ENCODE data around the gene TMEM178B.

The TMEM178B gene

GRCh38 chr7:141227454-141227853 is 153.6 kb downstream of the TMEM178B start:
- no peak for DNase-seq

- DNase-seq, result no peak
Observed at GRCh38 chr7:141228482-141228881, 154.6 kb downstream of the TMEM178B start.

GRCh38 chr7:141231018-141231792 is 157.3 kb downstream of the TMEM178B start:
- DNase-seq, result no peak

GRCh38 chr7:141232286-141233051 is 158.6 kb downstream of the TMEM178B start:
- DNase-seq, result no peak

- no peak for DNase-seq
Observed at GRCh38 chr7:141234335-141235105, 160.7 kb downstream of the TMEM178B start.

- no peak for DNase-seq
Observed at GRCh38 chr7:141235656-141236055, 161.8 kb downstream of the TMEM178B start.

GRCh38 chr7:141238596-141239243 is 164.9 kb downstream of the TMEM178B start:
- DNase-seq, result no peak

- no peak for DNase-seq
Observed at GRCh38 chr7:141239661-141240060, 165.8 kb downstream of the TMEM178B start.

- no peak for DNase-seq
Observed at GRCh38 chr7:141242568-141242967, 168.7 kb downstream of the TMEM178B start.

- DNase-seq, result no peak
Observed at GRCh38 chr7:141243368-141243767, 169.5 kb downstream of the TMEM178B start.

- DNase-seq, result no peak
Observed at GRCh38 chr7:141244435-141244834, 170.6 kb downstream of the TMEM178B start.

- DNase-seq, result no peak
Observed at GRCh38 chr7:141246426-141246825, 172.6 kb downstream of the TMEM178B start.

- no peak for DNase-seq
Observed at GRCh38 chr7:141251180-141251579, 177.3 kb downstream of the TMEM178B start.

- DNase-seq, result no peak
Observed at GRCh38 chr7:141251957-141252356, 178.1 kb downstream of the TMEM178B start.

GRCh38 chr7:141257597-141257996 is 183.7 kb downstream of the TMEM178B start:
- no peak for DNase-seq

GRCh38 chr7:141258559-141258958 is 184.7 kb downstream of the TMEM178B start:
- DNase-seq, result no peak

- DNase-seq, result no peak
Observed at GRCh38 chr7:141262101-141263090, 188.5 kb downstream of the TMEM178B start.

- DNase-seq, result no peak
Observed at GRCh38 chr7:141263508-141263907, 189.6 kb downstream of the TMEM178B start.

GRCh38 chr7:141263983-141264382 is 190.1 kb downstream of the TMEM178B start:
- DNase-seq, result no peak

- DNase-seq, result no peak
Observed at GRCh38 chr7:141264511-141264910, 190.6 kb downstream of the TMEM178B start.

- DNase-seq, result no peak
Observed at GRCh38 chr7:141265668-141266067, 191.8 kb downstream of the TMEM178B start.

GRCh38 chr7:141268614-141269013 is 194.8 kb downstream of the TMEM178B start:
- DNase-seq, result no peak
